ENCODE results near the gene CDKN2B.

The CDKN2B gene

GRCh38 chr9:21982861-21983560 lies 26.1 kb downstream of the CDKN2B start:
- Histone ChIP-seq H3K9ac (ENCODE audit: low read length in 2 of 2) (no peak overlapping the region), H3K9me3 (ENCODE audit: control insufficient read depth in 2 of 2, low read length in 2 of 2) (no peaks in the 10 kb centered on the region), H3K27me3 (ENCODE audit: control insufficient read depth in 1 of 2, insufficient read depth in 2 of 2, low read length in 2 of 2) (peaks cover 10 to 59% of the 10 kb centered on the region in 2 donors), H3K27ac (ENCODE audit: low read length) (no peak overlapping the region), H3K4me1 (ENCODE audit: control insufficient read depth, insufficient read depth, low read length) (no peaks in the 10 kb centered on the region), H3K4me3 (ENCODE audit: low read length in 2 of 2) (no peak overlapping the region), H3K36me3 (ENCODE audit: control insufficient read depth in 2 of 2, insufficient read depth in 2 of 2, low read length in 2 of 2) (no peaks in the 10 kb centered on the region)

GRCh38 chr9:21982391-21982790 lies 26.7 kb downstream of the CDKN2B start:
- Histone ChIP-seq H3K27me3 (ENCODE audit: control insufficient read depth in 1 of 2, insufficient read depth in 2 of 2, low read length in 2 of 2) (peaks cover 10 to 62% of the 10 kb centered on the region in 2 donors), H3K9ac (ENCODE audit: low read length in 2 of 2) (no peak overlapping the region), H3K36me3 (ENCODE audit: control insufficient read depth in 2 of 2, insufficient read depth in 2 of 2, low read length in 2 of 2) (no peaks in the 10 kb centered on the region), H3K4me3 (ENCODE audit: low read length in 2 of 2) (no peak overlapping the region), H3K27ac (ENCODE audit: low read length) (no peak overlapping the region), H3K9me3 (ENCODE audit: control insufficient read depth in 2 of 2, low read length in 2 of 2) (no peaks in the 10 kb centered on the region), H3K4me1 (ENCODE audit: control insufficient read depth, insufficient read depth, low read length) (no peaks in the 10 kb centered on the region)

- Histone ChIP-seq H3K36me3 (ENCODE audit: control insufficient read depth in 2 of 2, insufficient read depth in 2 of 2, low read length in 2 of 2) (no peaks in the 10 kb centered on the region), H3K9me3 (ENCODE audit: control insufficient read depth in 2 of 2, low read length in 2 of 2) (no peaks in the 10 kb centered on the region), H3K4me3 (ENCODE audit: low read length in 2 of 2) (no peak overlapping the region), H3K27ac (ENCODE audit: low read length) (no peak overlapping the region), H3K4me1 (ENCODE audit: control insufficient read depth, insufficient read depth, low read length) (peaks cover 9% of the 10 kb centered on the region), H3K9ac (ENCODE audit: low read length in 2 of 2) (no peak overlapping the region), H3K27me3 (ENCODE audit: control insufficient read depth in 1 of 2, insufficient read depth in 2 of 2, low read length in 2 of 2) (peaks cover 53 to 86% of the 10 kb centered on the region in 2 donors)
These were observed 32.7 kb downstream of the CDKN2B start for GRCh38 chr9:21976334-21976875.

- H3K27ac ChIP-seq (ENCODE audit: low read length): no peak overlapping the region
- no peaks in the 10 kb centered on the region for H3K9me3 ChIP-seq (ENCODE audit: control insufficient read depth in 2 of 2, low read length in 2 of 2)
- peaks cover 15% of the 10 kb centered on the region for H3K4me1 ChIP-seq (ENCODE audit: control insufficient read depth, insufficient read depth, low read length)
- H3K36me3 ChIP-seq (ENCODE audit: control insufficient read depth in 2 of 2, insufficient read depth in 2 of 2, low read length in 2 of 2): no peaks in the 10 kb centered on the region
- H3K9ac ChIP-seq (ENCODE audit: low read length in 2 of 2): no peak overlapping the region
- H3K4me3 ChIP-seq (ENCODE audit: low read length in 2 of 2): peak overlapping the region; percentile 41 to 60
- peaks cover 68 to 91% of the 10 kb centered on the region in 2 donors for H3K27me3 ChIP-seq (ENCODE audit: control insufficient read depth in 1 of 2, insufficient read depth in 2 of 2, low read length in 2 of 2)
These were observed 34.2 kb downstream of the CDKN2B start for GRCh38 chr9:21974722-21975409.

- Histone ChIP-seq H3K9ac (ENCODE audit: low read length in 2 of 2) (no peak overlapping the region), H3K4me3 (ENCODE audit: low read length in 2 of 2) (peak overlapping the region; percentile 41 to 60), H3K27ac (ENCODE audit: low read length) (no peak overlapping the region), H3K9me3 (ENCODE audit: control insufficient read depth in 2 of 2, low read length in 2 of 2) (peaks cover 0 to 1% of the 10 kb centered on the region in 2 donors), H3K36me3 (ENCODE audit: control insufficient read depth in 2 of 2, insufficient read depth in 2 of 2, low read length in 2 of 2) (no peaks in the 10 kb centered on the region), H3K4me1 (ENCODE audit: control insufficient read depth, insufficient read depth, low read length) (peaks cover 15% of the 10 kb centered on the region), H3K27me3 (ENCODE audit: control insufficient read depth in 1 of 2, insufficient read depth in 2 of 2, low read length in 2 of 2) (peaks cover 71 to 91% of the 10 kb centered on the region in 2 donors)
These were observed 34.8 kb downstream of the CDKN2B start for GRCh38 chr9:21974343-21974721.

- Histone ChIP-seq H3K9ac (ENCODE audit: low read length in 2 of 2) (no peak overlapping the region), H3K36me3 (ENCODE audit: control insufficient read depth in 2 of 2, insufficient read depth in 2 of 2, low read length in 2 of 2) (no peaks in the 10 kb centered on the region), H3K4me1 (ENCODE audit: control insufficient read depth, insufficient read depth, low read length) (peaks cover 15% of the 10 kb centered on the region), H3K27me3 (ENCODE audit: control insufficient read depth in 1 of 2, insufficient read depth in 2 of 2, low read length in 2 of 2) (peaks cover 85 to 95% of the 10 kb centered on the region in 2 donors), H3K9me3 (ENCODE audit: control insufficient read depth in 2 of 2, low read length in 2 of 2) (peaks cover 0 to 6% of the 10 kb centered on the region in 2 donors), H3K27ac (ENCODE audit: low read length) (no peak overlapping the region), H3K4me3 (ENCODE audit: low read length in 2 of 2) (no peak overlapping the region)
These were observed 36.7 kb downstream of the CDKN2B start for GRCh38 chr9:21972361-21972760.

- Histone ChIP-seq H3K4me3 (ENCODE audit: low read length in 2 of 2) (no peak overlapping the region), H3K27ac (ENCODE audit: low read length) (no peak overlapping the region), H3K27me3 (ENCODE audit: control insufficient read depth in 1 of 2, insufficient read depth in 2 of 2, low read length in 2 of 2) (peaks cover 85 to 94% of the 10 kb centered on the region in 2 donors), H3K4me1 (ENCODE audit: control insufficient read depth, insufficient read depth, low read length) (peaks cover 15% of the 10 kb centered on the region), H3K36me3 (ENCODE audit: control insufficient read depth in 2 of 2, insufficient read depth in 2 of 2, low read length in 2 of 2) (no peaks in the 10 kb centered on the region), H3K9me3 (ENCODE audit: control insufficient read depth in 2 of 2, low read length in 2 of 2) (peaks cover 0 to 6% of the 10 kb centered on the region in 2 donors), H3K9ac (ENCODE audit: low read length in 2 of 2) (no peak overlapping the region)
These were observed 38.1 kb downstream of the CDKN2B start for GRCh38 chr9:21970800-21971640.

- Histone ChIP-seq H3K4me1 (ENCODE audit: control insufficient read depth, insufficient read depth, low read length) (peaks cover 19% of the 10 kb centered on the region), H3K4me3 (ENCODE audit: low read length in 2 of 2) (no peak overlapping the region), H3K27ac (ENCODE audit: low read length) (no peak overlapping the region), H3K36me3 (ENCODE audit: control insufficient read depth in 2 of 2, insufficient read depth in 2 of 2, low read length in 2 of 2) (no peaks in the 10 kb centered on the region), H3K27me3 (ENCODE audit: control insufficient read depth in 1 of 2, insufficient read depth in 2 of 2, low read length in 2 of 2) (peaks cover 85 to 94% of the 10 kb centered on the region in 2 donors), H3K9ac (ENCODE audit: low read length in 2 of 2) (no peak overlapping the region), H3K9me3 (ENCODE audit: control insufficient read depth in 2 of 2, low read length in 2 of 2) (peaks cover 0 to 6% of the 10 kb centered on the region in 2 donors)
These were observed 38.9 kb downstream of the CDKN2B start for GRCh38 chr9:21969951-21970799.

- Histone ChIP-seq H3K9ac (ENCODE audit: low read length in 2 of 2) (no peak overlapping the region), H3K27me3 (ENCODE audit: control insufficient read depth in 1 of 2, insufficient read depth in 2 of 2, low read length in 2 of 2) (peaks cover 81 to 92% of the 10 kb centered on the region in 2 donors), H3K36me3 (ENCODE audit: control insufficient read depth in 2 of 2, insufficient read depth in 2 of 2, low read length in 2 of 2) (no peaks in the 10 kb centered on the region), H3K9me3 (ENCODE audit: control insufficient read depth in 2 of 2, low read length in 2 of 2) (peaks cover 0 to 6% of the 10 kb centered on the region in 2 donors), H3K4me3 (ENCODE audit: low read length in 2 of 2) (no peak overlapping the region), H3K4me1 (ENCODE audit: control insufficient read depth, insufficient read depth, low read length) (peaks cover 16% of the 10 kb centered on the region), H3K27ac (ENCODE audit: low read length) (no peak overlapping the region)
These were observed 39.8 kb downstream of the CDKN2B start for GRCh38 chr9:21969011-21969940.

All from stomach smooth muscle (tissue), 2 donors.